G401.6 (cell line): ENCODE results near the gene PYY.

Experiments used
- FAIRE-seq: peaks from 2 replicates; lab custom pipeline; 2012; peaks lifted over from hg19 to GRCh38; lab: Jason Lieb, UNC

Gene PYY

GRCh38 chr17:43914451-43914850, 39.3 kb downstream of the PYY start:
- no peak for FAIRE-seq

DNA sequence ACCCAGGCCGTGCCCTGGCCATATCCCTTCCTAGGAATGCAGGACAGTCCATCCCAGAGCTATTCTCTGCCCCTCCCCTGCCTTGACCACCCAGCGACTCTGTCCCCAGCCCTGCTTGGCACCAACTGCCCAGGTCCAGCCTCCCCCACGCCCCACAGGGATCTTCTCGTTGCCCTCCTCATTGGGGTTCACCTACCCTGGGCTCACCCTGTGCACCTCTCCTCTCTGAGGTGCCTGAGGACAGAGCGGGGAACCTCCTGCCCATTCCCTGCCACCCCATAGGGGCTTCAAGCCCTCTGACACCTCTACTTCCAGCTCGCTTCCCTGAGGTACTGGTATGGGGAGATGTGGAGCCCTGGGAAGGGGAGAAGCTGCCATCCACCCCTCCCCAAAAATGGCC, 40.2 kb downstream of the PYY start:
- no peak for FAIRE-seq

- FAIRE-seq, result no peak
These were observed 41.0 kb downstream of the PYY start for GRCh38 chr17:43912635-43913304.

DNA sequence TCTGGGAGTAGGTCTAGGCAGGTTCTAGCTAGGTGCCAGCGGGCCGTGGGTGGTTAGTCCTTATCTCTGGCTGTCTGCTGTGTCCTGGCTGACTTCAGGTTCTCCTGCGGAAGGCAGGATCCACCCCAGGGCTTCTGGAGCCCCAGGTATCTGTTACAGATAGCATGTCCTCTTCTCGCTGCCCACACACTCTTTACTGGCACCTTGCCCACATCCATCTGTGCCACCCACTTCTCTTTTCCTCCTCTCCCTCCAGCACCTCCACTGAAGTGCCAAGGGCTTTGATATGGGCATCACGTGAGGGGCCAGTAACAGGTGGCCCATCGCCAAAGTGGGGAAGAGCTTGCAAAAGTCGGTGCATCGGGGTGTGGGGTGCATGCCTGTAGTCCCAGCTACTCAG, 41.8 kb downstream of the PYY start:
- no peak for FAIRE-seq

- no peak for FAIRE-seq
These were observed 44.1 kb downstream of the PYY start for GRCh38 chr17:43909537-43910231.

GRCh38 chr17:43907998-43908721, 45.6 kb downstream of the PYY start:
- peak; percentile 96 for FAIRE-seq

DNA sequence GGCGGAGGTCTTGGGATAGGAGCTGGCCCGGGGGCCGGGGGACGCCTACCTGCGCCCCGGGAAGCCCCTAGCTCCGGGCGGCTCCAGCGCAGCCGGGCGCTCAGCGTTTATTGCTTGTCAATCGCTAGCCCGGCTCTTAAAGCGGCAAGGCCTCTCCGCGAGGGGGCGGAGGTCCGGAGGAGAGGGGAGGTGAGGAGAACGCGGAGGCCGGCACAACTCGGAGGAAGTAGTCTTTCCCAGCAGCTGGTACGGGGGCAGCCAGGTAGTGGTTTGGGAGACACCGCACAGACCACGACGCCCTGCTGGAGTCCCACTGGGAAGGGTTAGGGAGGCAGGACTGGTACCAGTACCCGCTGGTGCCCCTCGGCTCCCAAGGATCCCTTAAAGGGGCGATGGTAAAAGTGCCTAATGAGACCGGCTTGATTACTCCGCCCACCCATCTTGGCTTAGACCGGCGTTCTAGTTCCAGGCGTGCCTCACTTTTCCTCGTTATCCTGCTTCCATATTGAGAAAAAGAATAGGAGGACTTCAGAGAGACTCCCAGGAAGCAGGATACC, 46.2 kb downstream of the PYY start, which contains the start of gene MPP2:
Gene MPP2, minus strand, starts transcription at position 112 of the 557 bp plus-strand sequence. CDS start 3,076 bp downstream, outside the sequence.
- peak; percentile 76 for FAIRE-seq

DNA sequence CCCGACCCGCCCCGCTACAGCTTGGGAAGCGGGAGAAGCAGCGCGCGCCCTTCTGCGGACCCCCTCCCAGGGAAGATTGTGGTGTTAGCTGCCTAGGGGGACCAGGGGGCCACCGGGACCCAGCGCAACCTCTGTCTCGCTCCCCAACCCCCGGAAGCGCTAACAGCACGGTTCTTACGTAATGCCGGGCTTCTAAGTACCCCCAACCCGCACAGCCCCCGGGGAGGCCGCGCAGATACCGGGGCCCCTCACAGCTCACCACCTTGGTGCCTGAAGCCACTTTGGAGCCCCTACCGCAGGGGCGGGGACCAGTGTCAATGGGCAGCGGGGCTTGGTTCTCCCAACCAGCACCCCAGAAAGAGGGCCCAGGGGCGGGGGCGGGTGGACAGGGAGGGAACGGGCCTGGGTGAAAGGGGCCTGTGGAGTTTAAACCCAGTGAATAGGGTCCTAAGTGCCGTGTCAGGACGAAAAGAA, 46.8 kb downstream of the PYY start:
- FAIRE-seq, result no peak

- FAIRE-seq, result no peak
These were observed 47.5 kb downstream of the PYY start for GRCh38 chr17:43905985-43906852.

- FAIRE-seq, result no peak
These were observed 48.2 kb downstream of the PYY start for GRCh38 chr17:43905400-43905984.
